K562 (cell line): ENCODE results near the gene DDX46. TPM values are rescaled to one million over a fixed set of nuclear protein-coding genes. Genes with fewer than 3 reads are reported as not detected.
A peak's percentile ranks its signal among the peaks of the same experiment; 100 is the strongest.

Experiments used
- BMI1 ChIP-seq: fragments of 150-350 bp; IDR thresholded peaks from 2 replicates; pipeline ENCODE4 v1.6.1; 2014; ENCODE audit warnings: low read length
- BRD9 ChIP-seq: fragments of 450-650 bp; IDR thresholded peaks from 2 replicates; pipeline ENCODE4 v1.6.1; 2018; ENCODE audit warnings: low read depth; ENCODE audit not compliant: partially characterized antibody
- CBFA2T2 ChIP-seq: fragments of 450-650 bp; conservative IDR thresholded peaks from 2 replicates; pipeline ENCODE4 v1.6.1; 2017; ENCODE audit warnings: mild to moderate bottlenecking
- CLOCK ChIP-seq: fragments of 250-450 bp; sonication (Bioruptor Pico); IDR thresholded peaks from 2 replicates; pipeline ENCODE4 v1.4.0; 2020; ENCODE audit warnings: mild to moderate bottlenecking, moderate library complexity, borderline replicate concordance
- ETS1 ChIP-seq: conservative IDR thresholded peaks from 2 replicates; pipeline ENCODE4 v1.6.1; 2011; ENCODE audit warnings: low read depth, mild to moderate bottlenecking, low read length; ENCODE audit not compliant: control insufficient read depth
- HDAC3 ChIP-seq: fragments of 450-650 bp; IDR thresholded peaks from 2 replicates; pipeline ENCODE4 v1.6.1; 2018; ENCODE audit warnings: borderline replicate concordance, mild to moderate bottlenecking, moderate library complexity; ENCODE audit not compliant: partially characterized antibody
- HNRNPUL1 ChIP-seq: fragments of 200-400 bp; formaldehyde crosslinking; IDR thresholded peaks from 2 replicates; pipeline ENCODE4 v1.6.1; 2017; ENCODE audit warnings: low read length
- KAT8 ChIP-seq: fragments of 450-650 bp; IDR thresholded peaks from 2 replicates; pipeline ENCODE4 v1.6.1; 2016; ENCODE audit warnings: low read depth, mild to moderate bottlenecking
- NFYB ChIP-seq: IDR thresholded peaks from 2 replicates; pipeline ENCODE4 v1.6.1; 2011; ENCODE audit warnings: mild to moderate bottlenecking, moderate library complexity; ENCODE audit not compliant: insufficient read length; ENCODE audit errors: extremely low read depth
- SMARCA4 ChIP-seq: fragments of 450-650 bp; IDR thresholded peaks from 2 replicates; pipeline ENCODE4 v1.6.1; 2016
- ZBTB5 ChIP-seq: fragments of 450-650 bp; IDR thresholded peaks from 2 replicates; pipeline ENCODE4 v1.6.1; 2017; ENCODE audit warnings: antibody characterized with exemption
- ZC3H4 ChIP-seq: sonication (generic); formaldehyde crosslinking; IDR thresholded peaks from 2 replicates; pipeline ENCODE4 v1.9.0; 2021; ENCODE audit warnings: missing genetic modification reagents, borderline replicate concordance
- ZFP30 ChIP-seq: fragments of 250-450 bp; sonication (Bioruptor Pico); IDR thresholded peaks from 2 replicates; pipeline ENCODE4 v1.8.0; 2022; ENCODE audit warnings: moderate library complexity, mild to moderate bottlenecking, inconsistent platforms, borderline replicate concordance
- ZNF444 ChIP-seq: fragments of 250-450 bp; sonication (Bioruptor Pico); IDR thresholded peaks from 2 replicates; pipeline ENCODE4 v1.4.0; 2020; ENCODE audit warnings: mild to moderate bottlenecking, moderate library complexity
- ZNF512 ChIP-seq: IDR thresholded peaks from 2 replicates; pipeline ENCODE4 v1.6.1; 2016; ENCODE audit warnings: missing genetic modification characterization, missing compliant biosample characterization
- polyA plus RNA-seq, 8 experiments: library from polyadenylated mRNA; depleted of rRNA in 4 of 8; stranded (reverse) in 5 of 8; unstranded in 3 of 8; fragments of >200 nt; fragmentation: Nextera tagmentation in 2 of 8; fragmentation: Illumina TruSeq in 1 of 8; extraction: Ambion mirVana in 2 of 8; extraction: Trizol in 1 of 8; gene quantifications; 2 replicates each; pipeline versions ENCODE4 v1.2.1 to v1.2.3, GENCODE V29; 2011 to 2014; ENCODE audit warnings: inconsistent platforms in 1 of 8, missing spikeins in 1 of 8
- total RNA-seq, 7 experiments: library from RNA; depleted of rRNA in 6 of 7; stranded (reverse); fragments of >200 nt in 6 of 7; fragmentation: Illumina TruSeq in 2 of 7; extraction: Trizol in 2 of 7; gene quantifications; 2 replicates each; pipeline versions ENCODE4 v1.2.1 to v1.2.3, GENCODE V29; 2011 to 2021; ENCODE audit warnings: low replicate concordance in 1 of 7

The DDX46 gene
- total and polyA plus RNA-seq, 9 of the 15 experiments (the other 6 are each of a cell fraction or from before 2014, with no cell fraction given): 26.2 to 99.0 (median 76.4) TPM

GRCh38 chr5:134738133-134738962 lies 20.2 kb upstream of the DDX46 start, which contains the start of gene CAMLG (continued):
- TF ChIP-seq BRD9 (no peak), HNRNPUL1 (no peak), HDAC3 (no peak), CBFA2T2 (peak; percentile 27; the same call in 1 of the 2 replicates), ZNF444 (CRISPR knock-in tag) (no peak), ZBTB5 (no peak), CLOCK (CRISPR knock-in tag) (no peak), SMARCA4 (no peak), ETS1 (peak; percentile 91), ZC3H4 (CRISPR knock-in tag) (no peak), ZFP30 (CRISPR knock-in tag) (no peak), BMI1 (no peak), NFYB (no peak), KAT8 (no peak), ZNF512 (tag) (no peak)
